Endothelial cell of umbilical vein (primary cell): ENCODE data around the gene ERFL. TPM values are rescaled to one million over a fixed set of nuclear protein-coding genes. Genes with fewer than 3 reads are reported as not detected.

Experiments
- BruUV-seq: library from RNA; stranded (reverse); fragments of 400-500 nt; replicated peaks from 2 replicates; lab custom pipeline; 2021; lab: Mats Ljungman, UMichigan
- CTCF ChIA-PET: fragments of 300-600, 350-600 bp; sonication (Branson Sonifier 250); formaldehyde crosslinking; loops from one replicate; lab custom pipeline; 2021; ENCODE audit warnings: antibody characterized with exemption, inconsistent platforms; lab: Charles Lee
- POLR2A ChIA-PET: fragments of 300-600, 350-600 bp; sonication (Branson Sonifier 250); formaldehyde crosslinking; loops from one replicate; lab custom pipeline; 2021; ENCODE audit warnings: antibody characterized with exemption, inconsistent platforms; lab: Charles Lee
- DNase-seq: peaks from one replicate; pipeline ENCODE4 v3.0.0-alpha.2; 2011; ENCODE audit warnings: low read depth, low spot score
- FAIRE-seq: peaks from 2 replicates; lab custom pipeline; 2011; peaks lifted over from hg19 to GRCh38; lab: Jason Lieb, UNC
- H2AFZ ChIP-seq: 2 replicates; pipeline ENCODE4 v1.6.0; 2012; ENCODE audit warnings: low read depth, low read length, control low read depth, inconsistent platforms
- H3K27ac ChIP-seq: 2 replicates; pipeline ENCODE4 v1.5.1; 2011; ENCODE audit warnings: low read depth, mild to moderate bottlenecking, control low read depth, low read length, moderate library complexity; ENCODE audit not compliant: insufficient read depth
- H3K27me3 ChIP-seq, 2 experiments: 2 replicates each; pipeline versions ENCODE4 v1.6.0 to v1.6.1; 2011; ENCODE audit warnings: low read length in 2 of 2, mixed read lengths in 1 of 2; ENCODE audit not compliant: control insufficient read depth in 2 of 2, insufficient read depth in 2 of 2
- H3K36me3 ChIP-seq, 2 experiments: 2 replicates in 1 of 2; 3 replicates in 1 of 2; pipeline ENCODE4 v1.5.1; 2011; ENCODE audit warnings: low read length in 2 of 2, mild to moderate bottlenecking in 1 of 2, moderate library complexity in 1 of 2; ENCODE audit not compliant: control insufficient read depth in 2 of 2, insufficient read depth in 2 of 2; ENCODE audit errors: extremely low read depth in 1 of 2
- H3K4me1 ChIP-seq: 3 replicates; pipeline ENCODE4 v1.5.1; 2011; ENCODE audit warnings: mild to moderate bottlenecking, low read length; ENCODE audit not compliant: control insufficient read depth, insufficient read depth; ENCODE audit errors: extremely low read depth
- H3K4me2 ChIP-seq: 2 replicates; pipeline ENCODE4 v1.6.1; 2011; ENCODE audit warnings: low read length, control low read depth, mixed read lengths; ENCODE audit not compliant: insufficient read depth
- H3K4me3 ChIP-seq, 3 experiments: fragments of 200-600 bp in 1 of 3; sonication (generic), shearing (Covaris generic) in 1 of 3; replicated peaks in 1 of 3; 2 replicates each; pipeline ENCODE4 v1.5.1; 2011 to 2016; ENCODE audit warnings: control low read depth in 3 of 3, low read length in 3 of 3, mild to moderate bottlenecking in 2 of 3, inconsistent platforms in 1 of 3, low read depth in 1 of 3, moderate library complexity in 1 of 3; ENCODE audit not compliant: insufficient read depth in 1 of 3
- H3K79me2 ChIP-seq: 2 replicates; pipeline ENCODE4 v1.6.0; 2012; ENCODE audit warnings: low read length, inconsistent platforms; ENCODE audit not compliant: control insufficient read depth, insufficient read depth
- H3K9ac ChIP-seq: replicated peaks from 2 replicates; pipeline ENCODE3; 2011; ENCODE audit warnings: low read length, control low read depth; ENCODE audit not compliant: insufficient read depth; ENCODE audit errors: extremely low read depth
- H3K9me1 ChIP-seq: replicated peaks from 3 replicates; pipeline ENCODE4 v1.6.0; 2011; ENCODE audit warnings: mild to moderate bottlenecking, low read length; ENCODE audit not compliant: control insufficient read depth, insufficient read depth; ENCODE audit errors: extremely low read depth
- H3K9me3 ChIP-seq: replicated peaks from 2 replicates; pipeline ENCODE4 v1.5.1; 2012; ENCODE audit warnings: low read length, inconsistent platforms; ENCODE audit not compliant: control insufficient read depth, insufficient read depth
- H4K20me1 ChIP-seq: replicated peaks from 2 replicates; pipeline ENCODE3; 2011; ENCODE audit warnings: mild to moderate bottlenecking, low read length; ENCODE audit not compliant: control insufficient read depth, insufficient read depth; ENCODE audit errors: extremely low read depth
- EZH2 ChIP-seq: IDR thresholded peaks from 2 replicates; pipeline ENCODE4 v1.6.1; 2012; ENCODE audit warnings: borderline replicate concordance, low read depth, mild to moderate bottlenecking, moderate library complexity, low read length, inconsistent platforms; ENCODE audit not compliant: severe bottlenecking
- FOS ChIP-seq: IDR thresholded peaks from 2 replicates; pipeline ENCODE4 v1.6.1; 2011; ENCODE audit warnings: mild to moderate bottlenecking, low read length, moderate library complexity, borderline replicate concordance; ENCODE audit not compliant: insufficient read depth
- GATA2 ChIP-seq: IDR thresholded peaks from 2 replicates; pipeline ENCODE4 v1.7.0; 2011; ENCODE audit warnings: low read depth, mild to moderate bottlenecking, moderate library complexity, mixed read lengths, low read length; ENCODE audit not compliant: insufficient read length, insufficient read depth
- JUN ChIP-seq: IDR thresholded peaks from 2 replicates; pipeline ENCODE4 v1.6.1; 2011; ENCODE audit warnings: borderline replicate concordance, low read depth; ENCODE audit not compliant: insufficient read length, insufficient read depth
- MYC ChIP-seq: IDR thresholded peaks from one replicate; pipeline ENCODE4 v1.6.1; 2011; ENCODE audit warnings: mild to moderate bottlenecking, low read depth, low read length
- POLR2A ChIP-seq: IDR thresholded peaks from 2 replicates; pipeline ENCODE4 v1.6.1; 2012; ENCODE audit warnings: low read depth, mild to moderate bottlenecking, control low read depth, low read length
- POLR2AphosphoS5 ChIP-seq: IDR thresholded peaks from 2 replicates; pipeline ENCODE4 v1.6.1; 2012; ENCODE audit warnings: low read depth, mild to moderate bottlenecking, control low read depth, low read length, moderate library complexity; ENCODE audit not compliant: insufficient read depth
- dilution Hi-C: fragments of 300-500 bp; cut with MboI; formaldehyde crosslinking; loops from one replicate; pipeline ENCODE4 v1.15.0; 2019; ENCODE audit warnings: low sequenced_read_pairs; ENCODE audit not compliant: extremely low pct_ligation_motif_present
- intact Hi-C: fragments of 100-400 bp; cut with micrococcal nuclease; formaldehyde crosslinking; loops from one replicate; pipeline ENCODE4 v1.10.0; 2022
- polyA plus RNA-seq, 4 experiments: library from polyadenylated mRNA; depleted of rRNA in 3 of 4; stranded (reverse) in 3 of 4; unstranded in 1 of 4; fragments of >200 nt; gene quantifications; 2 replicates each; pipeline versions ENCODE4 v1.2.1 to v1.2.3, GENCODE V29; 2011 to 2012; ENCODE audit warnings: missing spikeins in 1 of 4
- total RNA-seq: library from RNA; stranded (reverse); gene quantifications from 2 replicates; pipeline ENCODE4 v1.2.3, GENCODE V29; 2021
- TF ChIP-seq, protein P1 (sequence below), 2 donors: IDR thresholded peaks; 1 replicate in 1 of 2; 2 replicates in 1 of 2; pipeline ENCODE4 v1.5.1; 2011; ENCODE audit warnings: low read length in 2 of 2, mild to moderate bottlenecking in 2 of 2, moderate library complexity in 2 of 2, control low read depth in 1 of 2, inconsistent platforms in 1 of 2, low read depth in 1 of 2; ENCODE audit not compliant: insufficient read depth in 1 of 2; ENCODE audit errors: extremely low read depth in 1 of 2
- TF ChIP-seq, protein P2 (sequence below): IDR thresholded peaks from 2 replicates; pipeline ENCODE4 v1.6.1; 2011; ENCODE audit not compliant: insufficient read depth, insufficient read length

The ERFL gene
- total and polyA plus RNA-seq, 2 donors (not counting 3 experiments of a cell fraction or from before 2014, with no cell fraction given): not detected

DNA sequence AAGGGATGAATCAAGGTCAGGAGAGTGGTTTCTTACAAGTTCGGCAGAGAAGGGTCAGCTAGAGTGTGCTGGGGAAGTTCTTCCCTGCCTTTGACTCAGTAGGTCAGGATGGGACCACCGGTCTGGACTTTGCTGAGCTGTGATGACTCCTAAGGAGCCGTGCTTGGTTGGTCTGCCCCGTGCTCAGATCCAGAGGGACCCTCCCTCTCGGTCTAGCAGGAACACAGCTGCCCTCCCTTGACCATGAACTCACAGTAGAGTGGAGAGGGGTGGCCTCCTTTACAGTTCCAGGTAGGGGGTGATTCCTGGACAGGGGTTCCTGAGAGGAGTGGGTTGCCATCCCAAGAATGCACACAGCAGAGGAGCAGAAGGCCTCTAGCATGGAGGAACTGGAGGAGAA lies 63.9 kb downstream of the ERFL start:
- no peak overlapping the region for H3K27ac ChIP-seq
- H4K20me1 ChIP-seq: no peaks in the 10 kb centered on the region
- no peaks in the 10 kb centered on the region for H3K9me3 ChIP-seq
- POLR2A ChIA-PET: interaction anchor here (1.0 kb wide), 2 partner anchors 9 to 20 kb away, joined by 4 to 7 read pairs; no protein-coding TSS in a partner anchor
- peaks cover 40 to 61% of the 10 kb centered on the region in 2 experiments for H3K36me3 ChIP-seq
- CTCF ChIA-PET: interaction anchor here (1.3 kb wide), 1 partner anchor 9 kb away, joined by 4 read pairs; no protein-coding TSS in a partner anchor
- H3K4me3 ChIP-seq: no peak overlapping the region
- no peak overlapping the region for H3K4me2 ChIP-seq
- no peaks in the 10 kb centered on the region for H3K27me3 ChIP-seq
- no TSS peak for BruUV-seq
- FAIRE-seq (no peak), DNase-seq (no peak)
- TF ChIP-seq GATA2 (no peak), POLR2A (peak; percentile 23)
- TF ChIP-seq, protein P1, sequence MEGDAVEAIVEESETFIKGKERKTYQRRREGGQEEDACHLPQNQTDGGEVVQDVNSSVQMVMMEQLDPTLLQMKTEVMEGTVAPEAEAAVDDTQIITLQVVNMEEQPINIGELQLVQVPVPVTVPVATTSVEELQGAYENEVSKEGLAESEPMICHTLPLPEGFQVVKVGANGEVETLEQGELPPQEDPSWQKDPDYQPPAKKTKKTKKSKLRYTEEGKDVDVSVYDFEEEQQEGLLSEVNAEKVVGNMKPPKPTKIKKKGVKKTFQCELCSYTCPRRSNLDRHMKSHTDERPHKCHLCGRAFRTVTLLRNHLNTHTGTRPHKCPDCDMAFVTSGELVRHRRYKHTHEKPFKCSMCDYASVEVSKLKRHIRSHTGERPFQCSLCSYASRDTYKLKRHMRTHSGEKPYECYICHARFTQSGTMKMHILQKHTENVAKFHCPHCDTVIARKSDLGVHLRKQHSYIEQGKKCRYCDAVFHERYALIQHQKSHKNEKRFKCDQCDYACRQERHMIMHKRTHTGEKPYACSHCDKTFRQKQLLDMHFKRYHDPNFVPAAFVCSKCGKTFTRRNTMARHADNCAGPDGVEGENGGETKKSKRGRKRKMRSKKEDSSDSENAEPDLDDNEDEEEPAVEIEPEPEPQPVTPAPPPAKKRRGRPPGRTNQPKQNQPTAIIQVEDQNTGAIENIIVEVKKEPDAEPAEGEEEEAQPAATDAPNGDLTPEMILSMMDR (IDR thresholded peaks at IDR 0.05; ENCODE audit: extremely low read depth in 1 of 2, insufficient read depth in 1 of 2, low read depth in 1 of 2, low read length in 2 of 2): no peak
- H3K79me2 ChIP-seq: peaks cover 83% of the 10 kb centered on the region
- H2AFZ ChIP-seq: no peak overlapping the region
- dilution Hi-C loops (no loop called here), intact Hi-C loops (no loop called here)
- no peaks in the 10 kb centered on the region for H3K9me1 ChIP-seq
- H3K9ac ChIP-seq: no peak overlapping the region
- peaks cover 36% of the 10 kb centered on the region for H3K4me1 ChIP-seq

DNA sequence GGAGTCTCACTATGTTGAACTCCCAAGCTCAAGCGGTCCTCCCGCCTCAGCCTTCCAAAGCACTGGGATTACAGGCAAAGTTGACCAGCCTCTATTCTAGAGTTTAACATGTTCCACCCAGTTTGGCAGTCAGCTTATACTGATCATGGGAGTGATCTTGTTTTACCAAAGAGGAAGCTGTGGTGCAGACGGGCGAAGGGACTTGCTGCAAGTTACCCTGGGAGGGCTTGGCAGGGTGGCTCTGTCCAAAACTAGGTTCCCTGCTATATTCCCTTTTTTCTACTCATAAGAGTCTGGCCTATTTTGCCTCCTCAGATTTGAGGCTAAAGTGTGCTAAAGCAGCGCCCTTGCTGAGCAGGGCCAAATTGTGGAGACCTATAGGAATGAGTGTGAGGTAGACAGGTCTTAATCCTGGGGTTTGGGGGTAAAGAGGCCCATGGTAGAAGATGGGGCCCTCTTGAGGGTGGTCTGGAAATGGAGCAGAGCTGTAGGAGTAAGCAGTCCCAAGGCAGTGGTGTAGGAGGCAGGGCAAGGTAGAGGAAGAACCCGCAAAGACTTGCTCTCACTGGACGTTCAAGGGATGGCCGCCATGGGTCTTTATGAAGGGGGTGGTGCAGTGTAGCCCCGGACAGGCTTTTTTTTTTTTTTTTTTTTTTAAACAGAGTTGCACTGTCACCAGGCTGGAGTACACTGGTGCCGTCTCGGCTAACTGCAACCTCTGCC lies 64.9 kb downstream of the ERFL start:
- Histone ChIP-seq H2AFZ (no peak overlapping the region), H3K9me3 (no peaks in the 10 kb centered on the region), H3K4me1 (peaks cover 41% of the 10 kb centered on the region), H4K20me1 (no peaks in the 10 kb centered on the region), H3K79me2 (peaks cover 77% of the 10 kb centered on the region), H3K27me3 (no peaks in the 10 kb centered on the region), H3K9me1 (no peaks in the 10 kb centered on the region), H3K4me3 (no peak overlapping the region), H3K36me3 (peaks cover 31 to 51% of the 10 kb centered on the region in 2 experiments), H3K27ac (no peak overlapping the region), H3K9ac (no peak overlapping the region), H3K4me2 (peak overlapping the region; percentile 88)
- no TSS peak for BruUV-seq
- DNase-seq (no peak), FAIRE-seq (no peak)
- dilution Hi-C loops: no loop called here
- intact Hi-C loops: no loop called here
- no peak for TF ChIP-seq FOS
- no peak for TF ChIP-seq MYC
- TF ChIP-seq POLR2A: no peak
- TF ChIP-seq, protein P2, sequence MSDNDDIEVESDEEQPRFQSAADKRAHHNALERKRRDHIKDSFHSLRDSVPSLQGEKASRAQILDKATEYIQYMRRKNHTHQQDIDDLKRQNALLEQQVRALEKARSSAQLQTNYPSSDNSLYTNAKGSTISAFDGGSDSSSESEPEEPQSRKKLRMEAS: no peak
- TF ChIP-seq JUN: no peak
- no peak for TF ChIP-seq EZH2
- no peak for TF ChIP-seq GATA2
- no peak for TF ChIP-seq POLR2AphosphoS5
- TF ChIP-seq, protein P1 (IDR thresholded peaks at IDR 0.05; ENCODE audit: extremely low read depth in 1 of 2, insufficient read depth in 1 of 2, low read depth in 1 of 2, low read length in 2 of 2): no peak
- ChIA-PET POLR2A (interaction anchor here (1.0 kb wide), 1 partner anchor 10 kb away, joined by 4 read pairs; no protein-coding TSS in a partner anchor), CTCF (interaction anchor here (1.0 kb wide), 1 partner anchor 10 kb away, joined by 3 read pairs; no protein-coding TSS in a partner anchor)
